Endodermal cell (in vitro differentiated cells): ENCODE measurements around the gene BCL2. TPM values are rescaled to one million over a fixed set of nuclear protein-coding genes. Genes with fewer than 3 reads are reported as not detected.

Experiments
- DNase-seq: peaks from one replicate; pipeline ENCODE4 v3.0.0-alpha.2; 2017
- H3K27ac ChIP-seq: 2 replicates; pipeline ENCODE4 v1.5.1; 2013; ENCODE audit warnings: mild to moderate bottlenecking, low read depth, low read length, moderate library complexity
- H3K27me3 ChIP-seq: 2 replicates; pipeline ENCODE4 v1.6.1; 2013; ENCODE audit warnings: mild to moderate bottlenecking, low read length, moderate library complexity; ENCODE audit not compliant: insufficient read depth, control insufficient read depth, poor library complexity, severe bottlenecking
- H3K36me3 ChIP-seq: 2 replicates; pipeline ENCODE4 v1.7.0; 2013; ENCODE audit warnings: mild to moderate bottlenecking, low read length, moderate library complexity; ENCODE audit not compliant: control insufficient read depth, insufficient read depth
- H3K4me1 ChIP-seq: one replicate; pipeline ENCODE4 v1.7.0; 2013; ENCODE audit warnings: low read length; ENCODE audit not compliant: control insufficient read depth, insufficient read depth
- H3K4me3 ChIP-seq: 2 replicates; pipeline ENCODE4 v1.5.1; 2013; ENCODE audit warnings: mild to moderate bottlenecking, low read length, moderate library complexity
- H3K9ac ChIP-seq: 2 replicates; pipeline ENCODE4 v1.6.1; 2013; ENCODE audit warnings: mild to moderate bottlenecking, low read length, moderate library complexity; ENCODE audit not compliant: poor library complexity, severe bottlenecking; ENCODE audit errors: extremely low read depth
- H3K9me3 ChIP-seq: 2 replicates; pipeline ENCODE4 v1.6.1; 2013; ENCODE audit warnings: mild to moderate bottlenecking, low read length, moderate library complexity; ENCODE audit not compliant: control insufficient read depth
- H3K27ac Mint-ChIP-seq: 2 replicates; pipeline ENCODE4 v1.8.0; 2020; ENCODE audit warnings: mixed read lengths
- H3K27me3 Mint-ChIP-seq: 2 replicates; pipeline ENCODE4 v1.8.0; 2021; ENCODE audit warnings: mild to moderate bottlenecking, mixed read lengths; ENCODE audit not compliant: insufficient read depth
- H3K36me3 Mint-ChIP-seq: 2 replicates; pipeline ENCODE4 v1.8.0; 2020; ENCODE audit warnings: low read depth, mixed read lengths
- H3K4me1 Mint-ChIP-seq: 2 replicates; pipeline ENCODE4 v1.8.0; 2020; ENCODE audit warnings: mixed read lengths
- H3K4me3 Mint-ChIP-seq: 2 replicates; pipeline ENCODE4 v1.8.0; 2020; ENCODE audit warnings: mild to moderate bottlenecking, moderate library complexity, mixed read lengths
- H3K9me3 Mint-ChIP-seq: 2 replicates; pipeline ENCODE4 v1.8.0; 2020; ENCODE audit warnings: mild to moderate bottlenecking, mixed read lengths
- WGBS, 2 experiments: methylation state at CpG; one replicate each; pipeline versions ENCODE4 v1.1.5 to v1.1.7; 2013; ENCODE audit warnings: missing lambda C conversion rate in 2 of 2, mixed read lengths in 1 of 2; ENCODE audit not compliant: insufficient coverage in 1 of 2, insufficient read length in 1 of 2; 5-methylcytosine and 5-hydroxymethylcytosine counted together
- total RNA-seq, 2 donors: library from RNA; stranded (reverse); fragmentation: NEBNext Ultra II Directional in 1 of 2; extraction: Animal tissue kit (Norgen Biotek cat#: 25700) in 1 of 2; gene quantifications; 2 replicates in 1 of 2; 3 replicates in 1 of 2; pipeline ENCODE4 v1.2.1, GENCODE V29; 2021
- TF ChIP-seq, protein P1 (sequence below): fragments of 200-600 bp; sonication (generic); conservative IDR thresholded peaks from 2 replicates; pipeline ENCODE4 v1.5.0; 2021; ENCODE audit warnings: antibody characterized with exemption, mild to moderate bottlenecking

Gene BCL2
- total RNA-seq, 2 donors from 2014 or later: 1.4 to 2.3 TPM

DNA sequence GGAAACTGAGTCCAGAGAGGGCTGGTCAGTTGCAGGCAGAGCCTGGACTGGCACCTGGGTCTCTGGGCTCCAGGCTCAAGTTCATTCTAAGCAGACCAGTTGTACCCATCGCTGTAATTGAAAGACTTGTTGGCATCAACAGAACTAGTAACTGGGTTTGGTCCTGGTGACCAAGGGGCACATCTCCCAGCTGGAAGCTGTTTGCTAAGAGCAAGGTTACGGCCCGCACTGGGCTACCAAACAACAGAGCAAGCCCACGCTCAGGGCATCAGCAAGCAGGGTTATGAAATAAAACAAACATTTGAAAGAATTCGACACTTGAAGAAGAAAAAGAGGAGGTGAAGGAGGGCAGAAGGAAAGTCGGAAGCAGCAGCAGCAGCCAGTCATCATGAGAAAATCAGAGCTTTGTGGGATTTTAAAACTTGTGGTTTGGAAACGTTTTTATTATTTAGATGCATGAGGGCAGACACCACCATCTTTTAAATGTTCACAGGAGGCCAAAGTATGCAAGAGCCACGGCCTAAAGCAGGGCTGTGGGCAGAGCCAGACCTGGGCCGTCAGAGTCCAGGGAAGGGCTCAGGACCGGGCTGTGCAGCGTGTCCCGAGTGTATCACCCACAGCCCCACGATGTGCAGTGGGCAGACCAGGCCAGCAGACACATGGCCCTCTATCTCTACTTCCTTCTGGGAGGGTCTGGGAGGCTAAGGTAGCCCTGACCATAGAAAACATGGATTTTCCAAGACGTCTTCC, 220.3 kb downstream of the BCL2 start:
- Histone ChIP-seq H3K9me3 (no peaks in the 10 kb centered on the region), H3K27me3 (no peaks in the 10 kb centered on the region), H3K4me1 (peaks cover 7% of the 10 kb centered on the region), H3K27ac (no peak overlapping the region), H3K36me3 (no peaks in the 10 kb centered on the region), H3K4me3 (no peak overlapping the region), H3K9ac (no peak overlapping the region)
- WGBS, 2 experiments: 88 to 91% methylated on average over 14 of the region's 14 CpGs
- no peak overlapping the region for H3K27ac Mint-ChIP-seq
- H3K36me3 Mint-ChIP-seq: no peaks in the 10 kb centered on the region
- no peak for DNase-seq
- H3K4me3 Mint-ChIP-seq: no peak overlapping the region
- H3K9me3 Mint-ChIP-seq: peaks cover 1% of the 10 kb centered on the region
- TF ChIP-seq, protein P1, sequence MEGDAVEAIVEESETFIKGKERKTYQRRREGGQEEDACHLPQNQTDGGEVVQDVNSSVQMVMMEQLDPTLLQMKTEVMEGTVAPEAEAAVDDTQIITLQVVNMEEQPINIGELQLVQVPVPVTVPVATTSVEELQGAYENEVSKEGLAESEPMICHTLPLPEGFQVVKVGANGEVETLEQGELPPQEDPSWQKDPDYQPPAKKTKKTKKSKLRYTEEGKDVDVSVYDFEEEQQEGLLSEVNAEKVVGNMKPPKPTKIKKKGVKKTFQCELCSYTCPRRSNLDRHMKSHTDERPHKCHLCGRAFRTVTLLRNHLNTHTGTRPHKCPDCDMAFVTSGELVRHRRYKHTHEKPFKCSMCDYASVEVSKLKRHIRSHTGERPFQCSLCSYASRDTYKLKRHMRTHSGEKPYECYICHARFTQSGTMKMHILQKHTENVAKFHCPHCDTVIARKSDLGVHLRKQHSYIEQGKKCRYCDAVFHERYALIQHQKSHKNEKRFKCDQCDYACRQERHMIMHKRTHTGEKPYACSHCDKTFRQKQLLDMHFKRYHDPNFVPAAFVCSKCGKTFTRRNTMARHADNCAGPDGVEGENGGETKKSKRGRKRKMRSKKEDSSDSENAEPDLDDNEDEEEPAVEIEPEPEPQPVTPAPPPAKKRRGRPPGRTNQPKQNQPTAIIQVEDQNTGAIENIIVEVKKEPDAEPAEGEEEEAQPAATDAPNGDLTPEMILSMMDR: no peak
- peaks cover 21% of the 10 kb centered on the region for H3K4me1 Mint-ChIP-seq
- H3K27me3 Mint-ChIP-seq: no peaks in the 10 kb centered on the region

DNA sequence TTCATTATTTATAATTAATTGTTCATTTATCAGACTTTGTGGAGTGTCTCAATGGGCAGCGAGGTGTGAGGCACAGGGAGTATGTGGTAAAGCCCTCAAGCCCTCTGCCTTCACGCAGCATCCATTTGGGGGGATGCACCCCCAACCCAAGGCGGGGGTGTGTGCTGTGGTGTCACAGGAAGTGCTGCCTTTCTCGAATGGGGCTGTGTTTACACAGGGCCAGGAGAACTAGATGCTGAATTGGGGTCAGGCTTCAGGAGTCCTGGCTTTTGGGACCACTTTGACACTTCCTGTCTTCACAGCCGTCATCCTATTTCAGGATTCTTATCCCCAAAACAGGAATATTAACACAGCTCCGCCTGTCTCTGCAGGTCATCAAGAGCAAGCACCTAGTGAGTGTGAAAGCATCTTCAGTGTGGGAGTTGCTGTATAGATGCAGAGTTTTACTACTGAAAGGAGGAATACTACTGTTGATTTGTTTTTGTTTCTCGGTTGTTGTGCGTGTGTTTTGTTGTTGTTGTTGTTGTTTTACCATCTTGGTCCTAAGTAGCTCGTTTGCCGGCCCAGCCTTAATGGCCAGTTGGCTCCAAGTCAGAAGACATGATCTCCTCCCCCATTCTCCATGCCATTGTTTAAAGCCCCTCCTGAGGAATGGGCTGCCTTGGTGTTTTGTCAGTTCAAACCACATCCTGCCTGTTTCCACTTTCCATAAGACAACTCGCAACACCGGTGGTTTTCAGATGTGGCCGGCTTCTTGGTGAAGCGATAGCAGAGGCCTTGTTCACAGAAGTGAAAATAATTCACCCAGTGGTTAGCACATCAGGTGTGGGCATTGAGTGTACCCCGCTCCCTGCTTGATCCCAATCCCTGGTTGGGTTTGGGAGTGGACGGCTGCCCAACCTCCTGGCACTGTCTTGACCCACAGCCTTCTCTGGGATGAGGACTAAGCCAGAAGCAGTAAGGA, 221.3 kb downstream of the BCL2 start:
- WGBS, 2 experiments: 88 to 93% methylated on average over 11 to 16 of the region's 16 CpGs
- Histone ChIP-seq H3K27ac (no peak overlapping the region), H3K9me3 (no peaks in the 10 kb centered on the region), H3K4me3 (no peak overlapping the region), H3K9ac (no peak overlapping the region), H3K4me1 (peaks cover 7% of the 10 kb centered on the region), H3K36me3 (no peaks in the 10 kb centered on the region), H3K27me3 (no peaks in the 10 kb centered on the region)
- H3K27ac Mint-ChIP-seq: no peak overlapping the region
- H3K9me3 Mint-ChIP-seq: peaks cover 1% of the 10 kb centered on the region
- H3K36me3 Mint-ChIP-seq: no peaks in the 10 kb centered on the region
- DNase-seq: no peak
- H3K4me3 Mint-ChIP-seq: no peak overlapping the region
- peaks cover 21% of the 10 kb centered on the region for H3K4me1 Mint-ChIP-seq
- TF ChIP-seq, protein P1: no peak
- no peaks in the 10 kb centered on the region for H3K27me3 Mint-ChIP-seq

DNA sequence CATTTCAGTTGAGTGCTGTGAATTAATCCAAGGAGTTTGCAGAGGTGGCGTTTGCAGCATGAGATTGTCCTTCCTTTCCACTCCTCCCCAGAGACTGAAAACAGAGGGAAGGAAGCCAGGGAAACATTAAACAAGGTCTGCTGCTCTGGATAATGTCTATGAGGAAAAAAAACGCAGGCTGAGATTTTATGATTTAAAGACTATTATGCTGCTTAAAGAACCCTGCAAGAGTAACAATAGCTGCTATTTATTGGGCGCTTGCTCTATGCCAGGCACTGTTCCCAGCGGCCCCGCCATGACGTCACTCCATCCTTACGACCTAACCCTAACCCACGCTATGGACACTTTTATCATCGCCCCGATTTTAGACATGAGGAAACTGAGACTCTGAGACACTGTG, 222.4 kb downstream of the BCL2 start:
- H3K9me3 ChIP-seq: no peaks in the 10 kb centered on the region
- H3K36me3 ChIP-seq: no peaks in the 10 kb centered on the region
- Mint-ChIP-seq H3K9me3 (no peaks in the 10 kb centered on the region), H3K36me3 (no peaks in the 10 kb centered on the region), H3K27ac (no peak overlapping the region), H3K27me3 (no peaks in the 10 kb centered on the region), H3K4me1 (peaks cover 21% of the 10 kb centered on the region), H3K4me3 (no peak overlapping the region)
- TF ChIP-seq, protein P1: no peak
- no peak overlapping the region for H3K9ac ChIP-seq
- DNase-seq: no peak
- H3K4me1 ChIP-seq: peaks cover 7% of the 10 kb centered on the region
- no peak overlapping the region for H3K4me3 ChIP-seq
- no peak overlapping the region for H3K27ac ChIP-seq
- WGBS, 2 experiments: 90 to 100% methylated on average over 3 to 10 of the region's 10 CpGs
- H3K27me3 ChIP-seq: no peaks in the 10 kb centered on the region
